GM19099 (cell line): ENCODE data around the gene HOXA6.

Experiments used
- POLR2A ChIP-seq: IDR thresholded peaks from 3 replicates; pipeline ENCODE4 v1.6.1; 2011; ENCODE audit warnings: low read depth; ENCODE audit not compliant: insufficient read length; ENCODE audit errors: extremely low read depth

Gene HOXA6

GRCh38 chr7:27147199-27148030 lies at the start of gene HOXA6:
TSS of gene HOXA6 (minus strand) at chr7:27147774. CDS start at chr7:27147749, 25 bp downstream.
- TF ChIP-seq POLR2A, result no peak

- TF ChIP-seq POLR2A, result no peak
These were observed 48.8 kb upstream of the HOXA6 start for GRCh38 chr7:27196287-27196767.

GRCh38 chr7:27194686-27195379 lies 47.3 kb upstream of the HOXA6 start:
- no peak for TF ChIP-seq POLR2A

GRCh38 chr7:27194002-27194352 lies 46.4 kb upstream of the HOXA6 start:
- no peak for TF ChIP-seq POLR2A

- no peak for TF ChIP-seq POLR2A
These were observed 45.9 kb upstream of the HOXA6 start for GRCh38 chr7:27193335-27194001.

GRCh38 chr7:27192546-27193334 lies 45.2 kb upstream of the HOXA6 start:
- no peak for TF ChIP-seq POLR2A

- no peak for TF ChIP-seq POLR2A
These were observed 44.4 kb upstream of the HOXA6 start for GRCh38 chr7:27191833-27192545.

GRCh38 chr7:27191161-27191731 lies 43.7 kb upstream of the HOXA6 start:
- TF ChIP-seq POLR2A, result no peak

GRCh38 chr7:27189997-27190748 lies 42.6 kb upstream of the HOXA6 start:
- no peak for TF ChIP-seq POLR2A

- TF ChIP-seq POLR2A, result no peak
These were observed 41.9 kb upstream of the HOXA6 start for GRCh38 chr7:27189295-27189996.

- no peak for TF ChIP-seq POLR2A
These were observed 41.1 kb upstream of the HOXA6 start for GRCh38 chr7:27188386-27189294.

GRCh38 chr7:27187475-27188385 lies 40.2 kb upstream of the HOXA6 start:
- TF ChIP-seq POLR2A, result no peak
